HG02970 (cell line): ENCODE data around the gene ZNF248.
"Not testable (repeated sequence)": the region's sequence is repeated elsewhere in the genome, so short reads cannot be mapped to it uniquely, and the experiment has no call there.

Experiments
- ATAC-seq: cut with Tn5 transposase; IDR thresholded peaks from one replicate; pipeline ENCODE4 v1.9.1; 2021; ENCODE audit warnings: mild to moderate bottlenecking, moderate library complexity, moderate number of reproducible peaks; ENCODE audit not compliant: unreplicated experiment, low FRiP score

ZNF248 gene

DNA sequence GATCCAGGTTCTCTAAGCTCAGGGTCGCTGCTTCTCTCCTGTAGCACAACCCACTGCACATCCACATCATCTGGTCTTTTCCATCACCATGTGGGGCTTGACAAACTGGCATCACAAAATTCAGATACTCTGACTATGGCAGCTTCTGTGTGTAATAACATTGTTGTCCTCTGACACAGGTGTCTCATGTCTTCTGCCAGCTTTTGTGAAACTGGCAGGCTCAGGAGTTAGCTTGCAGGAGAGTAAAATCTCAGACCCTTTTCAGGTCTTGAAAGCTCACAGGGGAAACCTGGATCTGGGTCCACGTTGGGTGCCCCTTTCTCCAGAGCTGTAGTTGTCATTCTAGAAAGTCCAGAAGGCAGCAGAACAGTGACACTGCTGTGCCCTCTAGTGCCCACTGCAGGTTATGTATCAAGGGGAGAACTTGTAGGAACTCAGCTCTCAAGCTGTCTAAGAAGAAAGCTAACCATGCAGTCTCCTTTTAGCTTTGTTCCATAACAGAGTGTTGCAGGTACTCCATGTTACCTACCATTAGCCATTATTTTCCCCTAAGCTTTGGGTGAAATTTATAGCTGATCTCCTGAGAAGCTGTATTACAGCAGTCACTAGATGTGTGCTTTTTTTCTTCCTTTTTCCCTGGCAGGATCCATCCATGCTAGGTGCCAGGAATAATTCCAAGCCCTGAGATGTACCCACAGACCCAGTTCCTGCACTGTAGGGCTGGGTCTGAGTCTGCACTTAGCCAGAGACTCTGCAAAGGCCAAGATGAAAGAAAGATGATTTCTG lies 102.7 kb downstream of the ZNF248 start:
- ATAC-seq, result no peak

DNA sequence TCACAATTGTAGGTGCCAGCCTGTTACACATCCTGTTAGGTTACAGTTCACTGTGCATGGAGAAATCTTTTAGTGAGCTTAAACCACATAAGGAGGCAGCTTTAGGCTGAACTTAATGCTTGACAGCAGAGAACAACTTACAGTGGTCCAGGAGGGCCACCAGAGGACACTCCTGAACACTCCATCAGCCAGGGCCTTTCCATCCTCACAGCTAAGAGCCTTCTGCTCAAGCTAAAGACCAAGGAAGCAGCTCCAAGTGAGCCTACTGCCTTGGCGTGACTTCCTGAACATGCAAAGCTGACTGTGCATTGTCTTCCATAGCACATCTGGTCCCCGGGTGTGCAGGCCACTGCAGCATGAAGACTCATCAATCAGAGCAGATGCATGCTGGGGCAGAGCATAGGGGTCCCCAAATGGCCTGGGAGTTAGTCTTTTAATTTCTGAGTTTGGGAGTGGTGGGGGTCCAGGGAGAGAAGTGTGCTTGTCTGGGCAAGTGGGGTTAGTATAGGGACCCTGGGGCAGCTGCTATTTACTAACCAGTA lies 105.0 kb downstream of the ZNF248 start:
- no peak for ATAC-seq

DNA sequence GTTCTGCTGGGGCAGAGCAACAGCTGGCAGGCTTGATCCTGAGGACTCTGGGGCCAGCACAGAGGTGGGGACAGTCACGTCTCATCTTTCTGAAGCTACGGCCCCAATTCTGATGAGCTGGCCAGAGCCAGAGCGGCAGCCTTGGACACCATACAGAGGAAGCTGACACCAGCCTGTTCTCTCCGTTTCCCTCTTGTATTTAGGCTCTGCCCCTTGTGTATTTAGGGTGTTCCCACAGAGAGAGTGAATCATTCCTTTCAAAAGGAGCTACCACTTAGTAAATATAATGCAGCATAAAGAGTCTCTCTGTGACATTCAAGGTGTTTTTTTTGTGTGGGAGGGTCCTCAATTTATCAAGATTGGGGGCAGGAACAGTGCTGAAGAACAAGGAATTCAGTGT lies 109.2 kb downstream of the ZNF248 start:
- no peak for ATAC-seq

DNA sequence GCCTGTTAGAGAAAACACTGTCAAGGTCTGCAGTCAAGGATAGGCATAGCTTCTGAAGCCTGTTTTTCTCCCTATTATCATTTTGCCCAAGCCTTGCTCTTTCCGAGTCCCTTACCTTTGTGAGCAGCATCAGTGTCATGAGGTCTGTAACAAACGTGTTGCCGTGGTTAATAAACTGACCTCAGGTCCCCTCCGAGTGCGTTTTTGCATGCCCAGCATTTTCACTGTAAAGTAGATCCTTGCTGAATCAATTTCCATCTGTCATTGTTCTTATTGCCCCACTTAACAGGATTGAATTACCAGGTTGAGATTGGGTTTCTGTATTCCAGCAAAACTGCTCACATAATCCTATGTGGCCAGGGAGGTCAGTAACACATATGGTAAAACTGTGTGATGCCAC lies 110.3 kb downstream of the ZNF248 start:
- no peak for ATAC-seq

DNA sequence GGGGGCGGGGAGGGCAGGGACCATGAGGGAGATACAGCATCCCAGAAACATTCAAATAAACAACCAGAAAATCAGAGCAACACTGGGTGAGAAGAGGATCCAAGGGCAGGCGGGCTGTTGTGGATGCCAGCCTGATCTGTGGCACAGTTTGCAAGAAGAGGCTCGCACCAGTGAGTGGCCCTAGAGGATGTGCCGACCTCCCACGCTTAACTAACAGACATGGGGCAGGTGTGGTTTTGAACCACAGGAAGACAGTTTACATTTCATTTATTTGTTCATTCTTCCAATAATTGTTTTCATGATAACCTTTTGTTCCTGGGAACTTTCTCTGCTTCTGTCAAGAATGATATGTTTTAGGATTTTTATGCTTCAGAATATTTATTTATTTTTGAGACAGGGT lies 115.6 kb downstream of the ZNF248 start:
- ATAC-seq, result no peak

DNA sequence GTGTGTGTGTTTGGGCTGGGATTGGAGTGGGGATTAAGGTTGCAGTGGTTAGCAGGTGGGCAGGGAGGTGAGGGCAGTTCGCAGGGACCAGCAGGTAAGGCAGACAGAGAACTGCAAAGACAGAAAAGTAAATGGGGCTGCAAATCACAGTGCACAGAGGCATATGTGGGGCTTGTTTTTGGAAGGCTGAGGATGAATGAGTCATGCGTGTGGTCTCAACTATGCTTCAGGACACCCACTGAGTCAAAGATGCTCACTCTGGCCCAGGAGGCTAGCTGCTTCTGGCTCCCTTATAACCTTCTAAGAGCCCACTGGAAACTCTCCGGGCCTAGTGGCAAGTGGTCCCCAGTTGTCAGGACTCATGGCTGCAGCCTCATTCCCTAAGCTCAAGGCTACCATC lies 118.2 kb downstream of the ZNF248 start:
- no peak for ATAC-seq

DNA sequence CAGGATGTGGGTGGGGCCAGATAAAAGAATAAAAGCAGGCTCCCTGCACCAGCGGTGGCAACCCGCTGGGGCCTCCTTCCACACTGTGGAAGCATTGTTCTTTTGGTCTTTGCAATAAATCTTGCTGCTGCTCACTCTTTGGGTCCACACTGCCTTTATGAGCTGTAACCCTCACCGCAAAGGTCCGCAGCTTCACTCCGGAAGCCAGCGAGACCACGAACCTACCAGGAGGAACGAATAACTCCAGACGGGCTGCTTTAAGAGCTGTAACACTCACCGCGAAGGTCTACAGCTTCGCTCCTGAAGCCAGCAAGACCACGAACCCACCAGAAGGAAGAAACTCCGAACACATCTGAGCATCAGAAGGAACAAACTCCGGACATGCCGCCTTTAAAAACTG lies 119.2 kb downstream of the ZNF248 start:
- ATAC-seq, result not testable (repeated sequence)

DNA sequence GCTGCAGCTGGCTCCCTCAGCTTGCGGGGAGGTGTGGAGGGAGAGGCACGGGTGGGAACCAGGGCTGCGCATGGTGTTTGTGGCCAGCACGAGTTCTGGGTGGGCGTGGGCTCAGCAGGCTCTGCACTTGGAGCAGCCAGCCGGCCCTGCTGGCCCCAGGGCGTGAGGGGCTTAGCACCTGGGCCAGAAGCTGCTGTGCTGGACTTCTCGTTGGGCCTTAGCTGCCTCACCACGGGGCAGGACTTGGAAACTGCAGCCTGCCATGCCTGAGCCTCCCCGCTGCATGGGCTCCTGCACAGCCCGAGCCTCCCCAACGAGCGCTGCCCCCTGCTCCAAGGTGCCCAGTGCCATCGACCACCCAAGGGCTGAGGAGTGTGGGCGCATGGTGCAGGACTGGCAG lies 120.1 kb downstream of the ZNF248 start:
- no peak for ATAC-seq

DNA sequence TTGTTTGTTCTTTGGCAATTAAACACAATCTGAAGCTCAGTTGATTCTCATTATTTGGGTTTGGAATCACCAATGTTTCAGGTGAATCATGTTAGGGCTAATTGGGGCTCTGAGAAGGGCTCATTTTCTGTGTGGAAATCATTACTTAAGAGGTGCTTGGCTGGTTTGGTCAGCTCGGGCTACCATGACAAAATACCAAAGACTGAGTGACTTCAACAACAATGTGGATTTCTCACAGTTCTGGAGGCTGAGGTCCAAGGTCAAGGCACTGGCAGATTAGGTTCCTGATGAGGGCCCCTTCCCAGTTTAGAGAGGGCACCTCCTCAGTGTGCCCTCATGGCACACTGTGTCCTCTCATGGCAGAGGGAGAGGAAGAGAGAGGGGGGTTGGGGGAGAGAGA lies 121.3 kb downstream of the ZNF248 start:
- no peak for ATAC-seq

DNA sequence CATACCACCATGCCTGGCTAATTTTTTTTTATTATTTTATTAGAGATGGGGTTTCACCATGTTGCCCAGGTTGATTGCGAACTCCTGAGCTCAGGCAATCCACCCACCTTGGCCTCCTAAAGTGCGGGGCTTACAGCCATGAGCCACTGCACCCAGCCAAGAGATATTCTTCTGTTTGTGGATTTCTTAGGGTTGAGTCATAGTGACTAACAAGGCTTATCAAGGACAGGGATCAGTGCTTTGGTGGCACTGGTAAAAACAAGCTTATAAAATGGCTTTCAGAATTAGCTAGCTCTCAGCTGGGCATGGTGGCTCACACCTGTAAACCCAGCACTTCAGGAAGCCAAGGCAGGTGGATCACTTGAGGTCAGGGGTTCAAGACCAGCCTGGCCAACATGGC lies 122.4 kb downstream of the ZNF248 start:
- ATAC-seq, result no peak
